ENCODE results near the gene SLC16A13.

GRCh38 chr17:7084088-7084487 lies 48.3 kb downstream of the SLC16A13 start:
- TF ChIP-seq POLR2AphosphoS5 (IDR thresholded peaks at IDR 0.05; ENCODE audit: low read depth, low read length) = no peak
- no peak for TF ChIP-seq POU2F2 (IDR thresholded peaks at IDR 0.05; ENCODE audit: low read depth, low read length)

Data from GM12891 (cell line).